PC-9 (cell line): Measurements from ENCODE around the gene SLC24A4.

Experiments used
- EZH2 ChIP-seq: fragments of 200-600 bp; sonication (generic); IDR thresholded peaks from 2 replicates; pipeline ENCODE4 v1.8.0; 2017; ENCODE audit warnings: antibody characterized with exemption, low read depth
- TF ChIP-seq, protein P1 (sequence below): fragments of 200-600 bp; sonication (generic); conservative IDR thresholded peaks from 2 replicates; pipeline ENCODE4 v1.6.1; 2017; ENCODE audit warnings: mixed run types, antibody characterized with exemption, mild to moderate bottlenecking, moderate library complexity

DNA sequence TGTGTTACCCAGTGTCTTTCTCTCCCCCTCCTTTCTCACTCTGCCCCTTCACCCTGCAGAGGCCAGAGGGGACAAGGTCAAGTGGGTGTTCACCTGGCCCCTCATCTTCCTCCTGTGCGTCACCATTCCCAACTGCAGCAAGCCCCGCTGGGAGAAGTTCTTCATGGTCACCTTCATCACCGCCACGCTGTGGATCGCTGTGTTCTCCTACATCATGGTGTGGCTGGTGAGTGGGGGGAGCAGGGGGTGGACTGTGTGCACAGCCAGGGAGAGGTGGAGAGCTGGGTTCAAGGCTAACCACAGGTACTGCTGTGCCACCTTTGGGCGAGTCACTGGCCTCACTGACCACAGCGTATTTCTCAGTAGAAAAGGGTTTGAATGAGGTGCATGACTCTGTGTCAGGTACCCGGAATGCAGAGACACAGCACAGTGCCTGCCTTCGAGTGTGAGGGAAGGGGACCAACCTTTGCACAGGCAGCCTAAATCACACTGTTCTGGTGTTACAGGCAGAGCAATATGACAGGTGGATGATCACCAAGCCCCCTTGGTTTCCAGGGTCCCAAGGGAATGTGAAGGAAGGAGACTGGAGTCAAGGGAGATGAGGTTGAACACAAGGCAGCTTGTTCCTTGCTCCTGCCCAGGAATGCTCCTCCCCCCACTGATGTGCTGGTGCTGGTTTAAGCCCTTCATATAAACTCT is 159.8 kb downstream of the SLC24A4 start:
- TF ChIP-seq, protein P1, sequence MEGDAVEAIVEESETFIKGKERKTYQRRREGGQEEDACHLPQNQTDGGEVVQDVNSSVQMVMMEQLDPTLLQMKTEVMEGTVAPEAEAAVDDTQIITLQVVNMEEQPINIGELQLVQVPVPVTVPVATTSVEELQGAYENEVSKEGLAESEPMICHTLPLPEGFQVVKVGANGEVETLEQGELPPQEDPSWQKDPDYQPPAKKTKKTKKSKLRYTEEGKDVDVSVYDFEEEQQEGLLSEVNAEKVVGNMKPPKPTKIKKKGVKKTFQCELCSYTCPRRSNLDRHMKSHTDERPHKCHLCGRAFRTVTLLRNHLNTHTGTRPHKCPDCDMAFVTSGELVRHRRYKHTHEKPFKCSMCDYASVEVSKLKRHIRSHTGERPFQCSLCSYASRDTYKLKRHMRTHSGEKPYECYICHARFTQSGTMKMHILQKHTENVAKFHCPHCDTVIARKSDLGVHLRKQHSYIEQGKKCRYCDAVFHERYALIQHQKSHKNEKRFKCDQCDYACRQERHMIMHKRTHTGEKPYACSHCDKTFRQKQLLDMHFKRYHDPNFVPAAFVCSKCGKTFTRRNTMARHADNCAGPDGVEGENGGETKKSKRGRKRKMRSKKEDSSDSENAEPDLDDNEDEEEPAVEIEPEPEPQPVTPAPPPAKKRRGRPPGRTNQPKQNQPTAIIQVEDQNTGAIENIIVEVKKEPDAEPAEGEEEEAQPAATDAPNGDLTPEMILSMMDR, result no peak
- no peak for TF ChIP-seq EZH2
